Sigmoid colon (tissue), 7 donors: ENCODE data around the gene IKZF1. TPM values are rescaled to one million over a fixed set of nuclear protein-coding genes. Genes with fewer than 3 reads are reported as not detected.

Experiments used
- DNase-seq: peaks from one replicate; pipeline ENCODE4 v3.0.0-alpha.2; 2019
- H3K27ac ChIP-seq, 4 donors: fragments of 200-600 bp; sonication (generic); one replicate each; pipeline ENCODE4 v1.5.1; 2016 to 2019; ENCODE audit warnings: mild to moderate bottlenecking in 1 of 4
- H3K27me3 ChIP-seq, 3 donors: fragments of 200-600 bp; sonication (generic); one replicate each; pipeline ENCODE4 v1.5.1; 2019; ENCODE audit warnings: mild to moderate bottlenecking in 1 of 3
- H3K36me3 ChIP-seq, 4 donors: fragments of 200-600 bp; sonication (generic); one replicate each; pipeline ENCODE4 v1.5.1; 2016 to 2019
- H3K4me1 ChIP-seq, 4 donors: fragments of 200-600 bp; sonication (generic); one replicate each; pipeline ENCODE4 v1.5.1; 2017 to 2019
- H3K4me3 ChIP-seq, 4 donors: fragments of 200-600 bp; sonication (generic); one replicate each; pipeline ENCODE4 v1.5.1; 2017 to 2019; ENCODE audit warnings: mild to moderate bottlenecking in 2 of 4, moderate library complexity in 1 of 4
- H3K9me3 ChIP-seq, 4 donors: fragments of 200-600 bp in 3 of 4; sonication (generic) in 3 of 4; one replicate each; pipeline versions ENCODE4 v1.5.1 to v1.6.1; 2013 to 2019
- CTCF ChIP-seq, 4 experiments: fragments of 450-650 bp in 3 of 4; fragments of 200-600 bp in 1 of 4; IDR thresholded peaks; one replicate each; pipeline ENCODE4 v1.5.1; 2016 to 2019; ENCODE audit warnings: antibody characterized with exemption in 4 of 4, mild to moderate bottlenecking in 3 of 4, moderate library complexity in 2 of 4
- EP300 ChIP-seq, 4 donors: sonication (generic); formaldehyde crosslinking; IDR thresholded peaks; one replicate each; pipeline ENCODE4 v1.6.1; 2017; ENCODE audit warnings: antibody characterized with exemption in 4 of 4
- POLR2A ChIP-seq, 2 donors: fragments of 450-650 bp; IDR thresholded peaks; one replicate each; pipeline ENCODE4 v1.6.1; 2016; ENCODE audit warnings: antibody characterized with exemption in 2 of 2, mild to moderate bottlenecking in 2 of 2, moderate library complexity in 2 of 2
- POLR2AphosphoS5 ChIP-seq, 4 donors: sonication (generic); formaldehyde crosslinking; IDR thresholded peaks; one replicate each; pipeline ENCODE4 v1.6.1; 2017; ENCODE audit warnings: antibody characterized with exemption in 4 of 4
- WGBS, 2 donors: extraction: QIAGEN DNeasy Blood & Tissue Kit; methylation state at CpG; one replicate each; pipeline ENCODE4 v1.1.7; 2013; 5-methylcytosine and 5-hydroxymethylcytosine counted together
- intact Hi-C: fragments of 100-400 bp; cut with DNase I; formaldehyde crosslinking; loops from one replicate; pipeline ENCODE4 v1.15.1; 2023
- polyA plus RNA-seq, 3 donors: library from polyadenylated mRNA; stranded (reverse); fragments of 200-250 nt; gene quantifications; one replicate each; pipeline ENCODE4 v1.2.3, GENCODE V29; 2013
- total RNA-seq, 4 donors: library from RNA; depleted of rRNA; stranded (reverse); fragments of >200 nt; gene quantifications; one replicate each; pipeline ENCODE4 v1.1.0, GENCODE V29; 2016
- donor health status: healthy with polysubstance abuse.
- donor health status: Bipolar disorder and iron deficiency.
- donor health status: healthy.

Gene IKZF1
- total and polyA plus RNA-seq, 7 donors: 1.8 to 29.9 (median 6.4) TPM

DNA sequence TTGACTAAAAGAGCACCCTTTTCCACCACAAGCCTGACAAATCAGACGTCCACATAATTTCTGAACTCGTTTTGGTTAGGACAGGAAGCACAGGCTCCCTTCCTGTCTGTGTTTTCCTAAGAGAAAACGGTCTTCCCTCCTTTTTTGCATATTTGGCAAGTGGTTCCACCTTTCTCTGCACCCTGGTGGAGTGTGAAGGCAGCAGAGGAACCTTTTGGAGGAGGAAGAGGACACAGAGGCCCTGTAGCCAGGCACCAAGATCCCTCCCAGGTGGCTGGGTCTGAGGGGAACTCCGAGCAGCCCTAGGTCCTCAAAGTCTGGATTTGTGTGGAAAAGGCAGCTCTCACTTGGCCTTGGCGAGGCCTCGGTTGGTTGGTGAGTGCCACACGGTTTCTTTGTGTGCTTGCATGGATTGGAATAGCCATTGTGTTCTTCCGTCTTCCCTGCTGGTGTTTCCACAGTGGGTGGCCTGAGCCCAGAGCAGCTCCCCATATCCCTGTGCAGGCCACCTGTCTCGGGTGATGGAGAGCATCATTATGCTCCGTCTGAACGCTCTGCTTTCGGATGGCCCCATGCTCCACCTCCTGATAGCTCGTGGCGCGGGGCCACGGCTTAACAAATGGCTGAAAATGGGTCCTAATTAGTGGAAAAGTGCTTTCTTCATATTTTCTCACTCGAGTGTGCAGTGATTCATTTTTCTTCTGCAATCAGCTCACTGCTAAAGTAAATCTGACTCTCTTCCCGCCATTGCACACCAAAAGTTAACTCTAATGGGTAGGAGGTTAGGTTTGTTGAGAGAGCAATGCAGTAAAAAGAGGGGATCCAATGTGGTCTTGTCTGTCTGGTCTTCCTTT, 4.2 kb downstream of the IKZF1 start:
- intact Hi-C loops: no loop called here
- Histone ChIP-seq H3K9me3 (no peaks in the 10 kb centered on the region), H3K4me1 (peaks cover 0 to 8% (median 5%) of the 10 kb centered on the region in 4 donors), H3K4me3 (no peak overlapping the region), H3K36me3 (no peaks in the 10 kb centered on the region), H3K27ac (peak overlapping the region in 1 of 4 donors; percentile 12), H3K27me3 (peaks cover 0 to 31% (median 13%) of the 10 kb centered on the region in 3 donors)
- peak; percentile 54 for DNase-seq
- 49 to 69% methylated on average over 18 of the region's 18 CpGs for WGBS, 2 donors
- TF ChIP-seq POLR2AphosphoS5 (IDR thresholded peaks at IDR 0.05): no peak
- TF ChIP-seq POLR2A (IDR thresholded peaks at IDR 0.05): no peak
- TF ChIP-seq EP300 (IDR thresholded peaks at IDR 0.05): no peak
- no peak for TF ChIP-seq CTCF (IDR thresholded peaks at IDR 0.05)

GRCh38 chr7:50309721-50310120, 5.2 kb downstream of the IKZF1 start:
- Histone ChIP-seq H3K27ac (no peak overlapping the region), H3K36me3 (no peaks in the 10 kb centered on the region), H3K9me3 (no peaks in the 10 kb centered on the region), H3K4me3 (no peak overlapping the region), H3K4me1 (peaks cover 0 to 4% (median under 1%) of the 10 kb centered on the region in 4 donors), H3K27me3 (peaks cover 0 to 30% (median 10%) of the 10 kb centered on the region in 3 donors)
- 51 to 74% methylated on average over 3 of the region's 3 CpGs for WGBS, 2 donors
- TF ChIP-seq POLR2A (IDR thresholded peaks at IDR 0.05) (no peak), POLR2AphosphoS5 (IDR thresholded peaks at IDR 0.05) (no peak), CTCF (IDR thresholded peaks at IDR 0.05) (no peak), EP300 (IDR thresholded peaks at IDR 0.05) (no peak)
- no peak for DNase-seq
- intact Hi-C loops: no loop called here

GRCh38 chr7:50310361-50310760, 5.8 kb downstream of the IKZF1 start:
- TF ChIP-seq POLR2AphosphoS5 (IDR thresholded peaks at IDR 0.05) (no peak), CTCF (IDR thresholded peaks at IDR 0.05) (no peak), POLR2A (IDR thresholded peaks at IDR 0.05) (no peak), EP300 (IDR thresholded peaks at IDR 0.05) (no peak)
- no peaks in the 10 kb centered on the region for H3K36me3 ChIP-seq
- WGBS, 2 donors: 60 to 69% methylated on average over 6 of the region's 6 CpGs
- H3K4me3 ChIP-seq: no peak overlapping the region
- DNase-seq: no peak
- no peak overlapping the region for H3K27ac ChIP-seq
- intact Hi-C loops: no loop called here
- H3K9me3 ChIP-seq: no peaks in the 10 kb centered on the region
- peaks cover 0 to 23% (median 5%) of the 10 kb centered on the region in 3 donors for H3K27me3 ChIP-seq
- H3K4me1 ChIP-seq: no peaks in the 10 kb centered on the region

- H3K9me3 ChIP-seq: no peaks in the 10 kb centered on the region
- peaks cover 0 to 18% (median 0%) of the 10 kb centered on the region in 3 donors for H3K27me3 ChIP-seq
- 80 to 86% methylated on average over 1 of the region's 1 CpG for WGBS, 2 donors
- no peak overlapping the region for H3K27ac ChIP-seq
- no peak for TF ChIP-seq POLR2AphosphoS5 (IDR thresholded peaks at IDR 0.05)
- TF ChIP-seq CTCF (IDR thresholded peaks at IDR 0.05): no peak
- no peak for TF ChIP-seq EP300 (IDR thresholded peaks at IDR 0.05)
- no peak for TF ChIP-seq POLR2A (IDR thresholded peaks at IDR 0.05)
- no peaks in the 10 kb centered on the region for H3K36me3 ChIP-seq
- H3K4me3 ChIP-seq: no peak overlapping the region
- no peaks in the 10 kb centered on the region for H3K4me1 ChIP-seq
- intact Hi-C loops: no loop called here
- DNase-seq: no peak
These were observed 6.4 kb downstream of the IKZF1 start for GRCh38 chr7:50310956-50311355.
